Central memory CD8-positive, alpha-beta T cell (primary cell): Measurements from ENCODE around the gene OPN5.
"Not testable (repeated sequence)": the region's sequence is repeated elsewhere in the genome, so short reads cannot be mapped to it uniquely, and the experiment has no call there.

ENCODE experiments used
- ATAC-seq: fragments of 150-1000 bp; cut with Tn5 transposase; replicated peaks from 2 replicates; pipeline ENCODE4 v1.10.0; 2022; ENCODE audit warnings: mild to moderate bottlenecking, moderate FRiP score, moderate number of reproducible peaks; ENCODE audit not compliant: poor library complexity, severe bottlenecking; ENCODE audit errors: extremely low read depth
- DNase-seq, 2 donors: peaks; one replicate each; pipeline ENCODE4 v3.0.0; 2021; ENCODE audit warnings: low spot score in 2 of 2
- H3K27ac Mint-ChIP-seq: one replicate; pipeline ENCODE4 v1.8.0; 2022; ENCODE audit warnings: low read depth, mild to moderate bottlenecking, moderate library complexity, mixed read lengths
- H3K27me3 Mint-ChIP-seq: one replicate; pipeline ENCODE4 v1.8.0; 2022; ENCODE audit warnings: mixed read lengths
- H3K36me3 Mint-ChIP-seq: one replicate; pipeline ENCODE4 v1.8.0; 2022; ENCODE audit warnings: mild to moderate bottlenecking, moderate library complexity, mixed read lengths; ENCODE audit not compliant: insufficient read depth
- H3K4me1 Mint-ChIP-seq: one replicate; pipeline ENCODE4 v1.8.0; 2022; ENCODE audit warnings: mixed read lengths
- H3K4me3 Mint-ChIP-seq: one replicate; pipeline ENCODE4 v1.8.0; 2022; ENCODE audit warnings: mild to moderate bottlenecking, moderate library complexity, mixed read lengths
- H3K9me3 Mint-ChIP-seq: one replicate; pipeline ENCODE4 v1.8.0; 2022; ENCODE audit warnings: mixed read lengths

Gene OPN5

GRCh38 chr6:47781732-47782131 lies at the start of gene OPN5:
TSS of gene OPN5 (plus strand) at chr6:47782032. CDS start at chr6:47782067, 35 bp downstream.
- Mint-ChIP-seq H3K9me3 (no peaks in the 10 kb centered on the region), H3K4me3 (no peak within 1 kb of the TSS), H3K27ac (no peak within 1 kb of the TSS), H3K36me3 (no peaks in the 10 kb centered on the region), H3K4me1 (peaks cover 5% of the 10 kb centered on the region), H3K27me3 (peaks cover 9% of the 10 kb centered on the region)
- no peak for ATAC-seq
- no peak for DNase-seq

GRCh38 chr6:47733879-47734558 lies 47.8 kb upstream of the OPN5 start:
- Mint-ChIP-seq H3K27ac (no peak overlapping the region), H3K27me3 (peaks cover 20% of the 10 kb centered on the region), H3K9me3 (no peaks in the 10 kb centered on the region), H3K4me3 (no peak overlapping the region), H3K36me3 (peaks cover 3% of the 10 kb centered on the region), H3K4me1 (no peaks in the 10 kb centered on the region)
- ATAC-seq (no peak), DNase-seq (no peak)

GRCh38 chr6:47734831-47735481 lies 46.9 kb upstream of the OPN5 start:
- no peaks in the 10 kb centered on the region for H3K9me3 Mint-ChIP-seq
- H3K27ac Mint-ChIP-seq, result no peak overlapping the region
- peaks cover 3% of the 10 kb centered on the region for H3K36me3 Mint-ChIP-seq
- no peak for ATAC-seq
- no peak for DNase-seq
- H3K4me3 Mint-ChIP-seq, result no peak overlapping the region
- H3K27me3 Mint-ChIP-seq, result peaks cover 20% of the 10 kb centered on the region
- H3K4me1 Mint-ChIP-seq, result no peaks in the 10 kb centered on the region

DNA sequence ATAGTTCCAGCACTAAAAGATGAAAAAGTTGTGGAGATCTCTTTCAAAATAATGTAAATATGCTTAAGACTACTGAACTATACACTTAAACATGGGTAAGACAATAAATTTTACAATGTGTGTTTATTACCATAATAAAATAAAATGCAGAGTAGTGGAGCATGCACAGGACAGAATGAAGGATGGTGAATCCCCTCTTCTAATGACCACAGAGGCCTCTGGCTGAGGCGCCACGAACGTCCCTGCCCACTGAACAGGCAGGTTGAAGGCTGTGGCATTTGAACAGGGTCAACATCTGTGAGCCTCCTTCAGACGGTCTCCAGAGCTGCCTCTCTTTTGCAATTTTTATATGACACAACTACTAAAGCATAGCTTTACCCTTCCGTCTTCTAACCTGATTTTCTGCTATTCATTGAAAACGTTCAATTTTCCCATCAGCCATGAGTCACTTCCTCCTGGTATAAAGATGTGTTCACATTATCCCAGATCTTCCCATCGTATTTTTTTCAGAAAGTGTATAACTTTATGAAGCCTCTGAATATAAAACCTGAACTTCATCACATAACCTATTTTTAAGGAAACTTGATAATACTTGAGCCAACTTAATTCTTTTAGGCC lies 45.6 kb upstream of the OPN5 start:
- ATAC-seq (no peak), DNase-seq (no peak)
- Mint-ChIP-seq H3K27ac (no peak overlapping the region), H3K9me3 (no peaks in the 10 kb centered on the region), H3K36me3 (peaks cover 3% of the 10 kb centered on the region), H3K4me3 (no peak overlapping the region), H3K4me1 (no peaks in the 10 kb centered on the region), H3K27me3 (peaks cover 20% of the 10 kb centered on the region)

- peaks cover 3% of the 10 kb centered on the region for H3K36me3 Mint-ChIP-seq
- DNase-seq, result no peak
- peaks cover 20% of the 10 kb centered on the region for H3K27me3 Mint-ChIP-seq
- H3K9me3 Mint-ChIP-seq, result no peaks in the 10 kb centered on the region
- no peak overlapping the region for H3K27ac Mint-ChIP-seq
- no peak overlapping the region for H3K4me3 Mint-ChIP-seq
- no peaks in the 10 kb centered on the region for H3K4me1 Mint-ChIP-seq
- no peak for ATAC-seq
Observed at GRCh38 chr6:47737406-47737805, 44.4 kb upstream of the OPN5 start.

DNA sequence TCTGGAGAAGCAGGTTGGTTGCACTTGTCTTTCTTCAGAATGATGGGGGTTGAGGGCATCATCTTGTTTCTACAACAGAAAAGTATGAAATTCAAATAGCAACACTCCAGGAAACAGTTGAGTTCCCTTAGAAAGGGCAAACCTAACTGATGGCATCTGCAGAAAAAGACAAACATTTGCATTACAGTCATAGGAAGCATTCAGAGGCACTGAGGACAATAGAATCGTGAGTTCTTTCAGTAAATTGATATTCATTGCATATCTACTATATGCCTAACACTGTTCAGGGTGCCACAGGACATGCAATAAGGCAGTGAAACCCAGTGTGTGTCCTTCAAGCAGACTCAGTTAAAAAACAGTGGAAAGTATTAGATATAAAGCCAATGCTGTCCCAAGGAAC lies 41.1 kb upstream of the OPN5 start:
- ATAC-seq, result no peak
- H3K4me1 Mint-ChIP-seq, result no peaks in the 10 kb centered on the region
- no peak for DNase-seq
- H3K36me3 Mint-ChIP-seq, result peaks cover 2% of the 10 kb centered on the region
- H3K9me3 Mint-ChIP-seq, result no peaks in the 10 kb centered on the region
- peaks cover 11% of the 10 kb centered on the region for H3K27me3 Mint-ChIP-seq
- H3K4me3 Mint-ChIP-seq, result no peak overlapping the region
- H3K27ac Mint-ChIP-seq, result no peak overlapping the region

- Mint-ChIP-seq H3K4me3 (no peak overlapping the region), H3K27ac (no peak overlapping the region), H3K9me3 (no peaks in the 10 kb centered on the region), H3K27me3 (peaks cover under 1% of the 10 kb centered on the region), H3K36me3 (no peaks in the 10 kb centered on the region), H3K4me1 (no peaks in the 10 kb centered on the region)
- DNase-seq (no peak), ATAC-seq (no peak)
Observed at GRCh38 chr6:47741807-47742206, 40.0 kb upstream of the OPN5 start.

GRCh38 chr6:47743744-47744143 lies 38.1 kb upstream of the OPN5 start:
- Mint-ChIP-seq H3K4me1 (no peaks in the 10 kb centered on the region), H3K27ac (no peak overlapping the region), H3K4me3 (no peak overlapping the region), H3K36me3 (no peaks in the 10 kb centered on the region), H3K27me3 (no peaks in the 10 kb centered on the region), H3K9me3 (no peaks in the 10 kb centered on the region)
- DNase-seq (no peak), ATAC-seq (no peak)

- not testable (repeated sequence) for ATAC-seq, H3K4me1 Mint-ChIP-seq, DNase-seq, H3K36me3 Mint-ChIP-seq, H3K9me3 Mint-ChIP-seq, H3K27ac Mint-ChIP-seq, H3K4me3 Mint-ChIP-seq, H3K27me3 Mint-ChIP-seq
Observed at GRCh38 chr6:47745269-47745668, 36.6 kb upstream of the OPN5 start.

- no peak for DNase-seq
- Mint-ChIP-seq H3K27me3 (peaks cover 13% of the 10 kb centered on the region), H3K4me1 (no peaks in the 10 kb centered on the region), H3K9me3 (no peaks in the 10 kb centered on the region), H3K27ac (no peak overlapping the region), H3K4me3 (no peak overlapping the region), H3K36me3 (no peaks in the 10 kb centered on the region)
- ATAC-seq, result no peak
Observed at GRCh38 chr6:47749757-47750156, 32.1 kb upstream of the OPN5 start.

DNA sequence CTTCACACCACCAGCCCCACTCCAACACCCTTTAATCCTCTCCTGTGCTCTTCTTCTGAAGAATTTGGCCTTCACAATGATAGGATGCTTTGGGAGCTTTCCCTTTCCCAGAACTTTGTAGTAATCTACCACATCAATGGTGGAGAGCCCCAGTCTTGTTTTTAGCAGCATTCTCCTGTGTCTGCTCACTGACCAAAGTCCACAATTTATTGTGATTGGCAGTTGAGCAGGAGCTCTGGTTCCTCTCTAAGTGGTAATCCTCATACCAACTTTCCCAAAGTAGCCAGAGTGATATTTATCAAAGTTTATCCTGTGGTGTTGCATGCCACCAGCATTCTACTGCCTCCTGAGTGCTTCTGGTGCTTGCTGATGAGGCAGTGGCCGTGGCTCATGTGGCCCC lies 29.0 kb upstream of the OPN5 start:
- Mint-ChIP-seq H3K4me1 (no peaks in the 10 kb centered on the region), H3K9me3 (no peaks in the 10 kb centered on the region)

DNA sequence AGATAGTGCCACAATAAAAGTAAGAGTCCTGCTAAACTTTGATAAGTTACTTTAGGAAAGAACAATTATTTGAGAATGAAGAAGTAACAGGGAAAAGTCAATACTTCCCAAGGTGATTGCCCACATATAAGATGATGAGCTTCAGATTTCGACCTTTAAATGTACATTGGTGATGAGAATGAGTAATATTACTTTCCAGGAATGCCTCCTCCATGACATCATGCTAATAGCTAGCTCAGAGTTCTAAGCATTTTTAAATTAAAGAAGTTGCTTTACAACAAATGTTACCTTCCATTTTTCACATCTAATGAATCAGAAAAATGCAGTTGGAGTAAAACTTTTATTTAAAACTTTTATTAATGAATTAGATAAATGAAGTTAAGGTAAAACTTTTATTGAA lies 22.5 kb upstream of the OPN5 start:
- DNase-seq (no peak), ATAC-seq (no peak)
- Mint-ChIP-seq H3K27ac (no peak overlapping the region), H3K4me1 (no peaks in the 10 kb centered on the region), H3K9me3 (no peaks in the 10 kb centered on the region), H3K4me3 (no peak overlapping the region), H3K36me3 (no peaks in the 10 kb centered on the region), H3K27me3 (peaks cover 38% of the 10 kb centered on the region)

More for the DNA sequence above, 29.0 kb upstream of the OPN5 start:
- no peak overlapping the region for H3K4me3 Mint-ChIP-seq
- DNase-seq (no peak), ATAC-seq (no peak)
- H3K27ac Mint-ChIP-seq, result no peak overlapping the region
- H3K27me3 Mint-ChIP-seq, result peaks cover 29% of the 10 kb centered on the region
- no peaks in the 10 kb centered on the region for H3K36me3 Mint-ChIP-seq

GRCh38 chr6:47762502-47762901 lies 19.3 kb upstream of the OPN5 start:
- Mint-ChIP-seq H3K4me1 (no peaks in the 10 kb centered on the region), H3K36me3 (no peaks in the 10 kb centered on the region), H3K27ac (no peak overlapping the region), H3K9me3 (no peaks in the 10 kb centered on the region), H3K4me3 (no peak overlapping the region), H3K27me3 (peaks cover 30% of the 10 kb centered on the region)
- no peak for ATAC-seq
- DNase-seq, result no peak
